Retinal pigment epithelial cell (primary cell): ENCODE results near the gene PRPF6.

Experiments used
- DNase-seq: peaks from one replicate; pipeline ENCODE4 v3.0.0-alpha.2; 2010; ENCODE audit warnings: low read depth
- H3K4me3 ChIP-seq: 2 replicates; pipeline ENCODE4 v1.5.1; 2011; ENCODE audit warnings: mild to moderate bottlenecking, low read length, control low read depth, moderate library complexity
- CTCF ChIP-seq: conservative IDR thresholded peaks from 2 replicates; pipeline ENCODE4 v1.5.1; 2011; ENCODE audit warnings: low read depth, low read length, control low read depth, inconsistent platforms

PRPF6 gene

GRCh38 chr20:64038224-64038564 lies 57.3 kb downstream of the PRPF6 start:
- TF ChIP-seq CTCF = no peak
- H3K4me3 ChIP-seq = no peak overlapping the region

GRCh38 chr20:64038565-64039292 lies 57.8 kb downstream of the PRPF6 start:
- no peak for DNase-seq
- TF ChIP-seq CTCF = peak; percentile 67
- peak overlapping the region; percentile 33 for H3K4me3 ChIP-seq

More at GRCh38 chr20:64038224-64038564, 57.3 kb downstream of the PRPF6 start:
- no peak for DNase-seq

- DNase-seq = no peak
- TF ChIP-seq CTCF = no peak
- peak overlapping the region; percentile 32 for H3K4me3 ChIP-seq
Measured at GRCh38 chr20:64039293-64040160, 58.6 kb downstream of the PRPF6 start.

- no peak for TF ChIP-seq CTCF
- no peak overlapping the region for H3K4me3 ChIP-seq
- DNase-seq = no peak
Measured at GRCh38 chr20:64040231-64041039, 59.5 kb downstream of the PRPF6 start.

- no peak overlapping the region for H3K4me3 ChIP-seq
- no peak for DNase-seq
- no peak for TF ChIP-seq CTCF
Measured at GRCh38 chr20:64041040-64041780, 60.3 kb downstream of the PRPF6 start.

GRCh38 chr20:64041781-64042053 lies 60.8 kb downstream of the PRPF6 start:
- DNase-seq = no peak
- TF ChIP-seq CTCF = no peak
- H3K4me3 ChIP-seq = no peak overlapping the region
